IPS-20b (cell line): ENCODE data around the gene TRAPPC3.

ENCODE experiments used
- H3K27ac ChIP-seq: one replicate; pipeline ENCODE4 v1.5.1; 2013; ENCODE audit warnings: low read length
- H3K27me3 ChIP-seq: 2 replicates; pipeline ENCODE4 v1.6.1; 2013; ENCODE audit warnings: mild to moderate bottlenecking, low read length, inconsistent platforms; ENCODE audit not compliant: insufficient read depth
- H3K36me3 ChIP-seq: 2 replicates; pipeline ENCODE4 v1.6.1; 2013; ENCODE audit warnings: low read depth, mild to moderate bottlenecking, inconsistent platforms, low read length, moderate library complexity; ENCODE audit not compliant: insufficient read depth
- H3K4me1 ChIP-seq: 2 replicates; pipeline ENCODE4 v1.6.1; 2013; ENCODE audit warnings: mild to moderate bottlenecking, control low read depth, inconsistent platforms, low read length, moderate library complexity; ENCODE audit not compliant: insufficient read depth
- H3K4me3 ChIP-seq: 2 replicates; pipeline ENCODE4 v1.5.1; 2013; ENCODE audit warnings: mild to moderate bottlenecking, low read length, inconsistent platforms
- H3K9ac ChIP-seq: 2 replicates; pipeline ENCODE4 v1.6.1; 2013; ENCODE audit warnings: low read depth, mild to moderate bottlenecking, inconsistent platforms, low read length, moderate library complexity
- H3K9me3 ChIP-seq: 2 replicates; pipeline ENCODE4 v1.6.1; 2013; ENCODE audit warnings: mild to moderate bottlenecking, low read depth, low read length, inconsistent platforms; ENCODE audit not compliant: insufficient read depth

TRAPPC3 gene

DNA sequence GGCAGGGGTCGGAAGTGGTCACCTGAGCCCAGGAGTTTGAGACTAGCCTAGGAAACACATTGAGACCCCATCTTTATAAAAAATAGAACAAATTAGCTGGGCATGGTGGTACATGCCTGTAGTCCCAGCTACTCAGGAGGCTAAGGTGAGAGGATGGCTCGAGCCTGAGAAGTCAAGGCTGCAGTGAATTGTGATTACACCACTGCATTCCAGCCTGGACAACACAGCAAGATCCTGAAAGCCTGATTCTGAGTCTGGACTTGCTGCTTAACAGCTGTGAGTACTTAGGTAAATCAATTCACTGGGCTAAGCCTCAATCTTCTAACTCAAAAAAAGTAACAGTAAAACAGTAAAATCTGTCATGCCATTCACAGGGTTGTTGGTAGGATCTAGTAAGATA is 4.9 kb downstream of the TRAPPC3 start:
- Histone ChIP-seq H3K4me3 (no peak overlapping the region), H3K36me3 (peaks cover 4% of the 10 kb centered on the region; the same call in 1 of the 2 replicates), H3K9ac (no peak overlapping the region), H3K9me3 (no peaks in the 10 kb centered on the region), H3K27ac (no peak overlapping the region), H3K27me3 (no peaks in the 10 kb centered on the region), H3K4me1 (no peaks in the 10 kb centered on the region)

DNA sequence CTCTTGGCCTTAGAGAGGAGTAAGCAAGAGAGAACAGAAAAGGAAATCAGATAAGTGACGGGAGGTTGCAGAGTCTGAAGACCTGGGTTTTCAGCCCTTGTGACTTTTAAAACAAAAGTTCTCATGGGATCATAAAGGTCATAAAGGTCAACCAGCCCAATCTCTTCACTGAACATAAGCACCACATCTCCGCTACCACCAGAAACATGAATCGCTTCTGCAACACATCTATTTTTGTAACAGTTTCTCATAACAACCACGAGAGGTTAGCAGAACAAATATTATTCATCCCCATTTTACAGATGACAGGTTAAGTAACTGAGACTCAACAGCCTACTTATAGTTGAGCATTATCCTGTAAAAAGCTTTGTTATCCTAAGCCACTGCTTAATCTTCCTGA is 5.9 kb downstream of the TRAPPC3 start:
- Histone ChIP-seq H3K27me3 (no peaks in the 10 kb centered on the region), H3K9me3 (no peaks in the 10 kb centered on the region), H3K4me3 (no peak overlapping the region), H3K27ac (no peak overlapping the region), H3K4me1 (no peaks in the 10 kb centered on the region), H3K9ac (no peak overlapping the region), H3K36me3 (peaks cover 10% of the 10 kb centered on the region; the same call in 1 of the 2 replicates)

DNA sequence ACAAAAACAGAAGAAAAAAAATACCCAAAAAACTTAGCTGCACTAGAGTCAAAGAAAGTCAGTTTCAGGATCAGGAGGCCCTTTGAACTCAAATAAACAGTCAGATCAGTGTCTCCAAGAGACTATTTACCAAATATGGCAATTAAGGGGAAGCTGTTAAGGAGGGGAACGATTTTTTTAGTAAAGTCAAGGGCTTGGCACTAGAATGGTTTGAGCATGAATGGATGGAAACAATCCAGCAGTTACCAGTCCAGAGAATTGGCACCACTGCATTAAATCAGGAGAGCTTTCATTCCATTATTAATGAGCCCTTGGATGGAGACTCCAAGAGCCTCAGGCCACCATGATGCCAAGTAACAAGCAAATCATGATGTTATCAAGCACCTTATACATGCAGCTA is 7.2 kb downstream of the TRAPPC3 start:
- Histone ChIP-seq H3K4me1 (no peaks in the 10 kb centered on the region), H3K27ac (no peak overlapping the region), H3K9ac (no peak overlapping the region)

DNA sequence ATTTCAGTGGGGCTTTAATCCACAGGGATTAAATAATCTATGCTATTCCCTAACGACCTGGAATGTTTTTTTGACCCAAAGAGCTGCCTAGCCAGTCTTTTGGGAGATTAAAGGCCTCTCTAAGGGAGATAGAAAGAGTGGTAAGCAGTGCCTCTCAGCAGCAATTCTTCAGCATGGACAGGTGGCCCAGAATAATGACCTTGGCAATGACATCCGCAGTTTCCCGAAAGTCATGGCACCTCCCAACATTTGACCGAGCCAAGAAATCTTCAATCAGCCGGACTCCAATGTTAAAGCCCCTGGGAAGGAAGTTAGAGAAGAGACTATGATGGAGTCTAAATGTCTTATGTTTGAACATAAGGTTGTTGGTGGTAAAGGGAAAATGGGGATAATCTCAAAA is 9.8 kb downstream of the TRAPPC3 start:
- H3K4me1 ChIP-seq: no peaks in the 10 kb centered on the region
- no peak overlapping the region for H3K4me3 ChIP-seq
- no peaks in the 10 kb centered on the region for H3K27me3 ChIP-seq
- H3K9ac ChIP-seq: no peak overlapping the region
- H3K9me3 ChIP-seq: no peaks in the 10 kb centered on the region
- H3K36me3 ChIP-seq: peaks cover 34% of the 10 kb centered on the region
- H3K27ac ChIP-seq: no peak overlapping the region

More for the DNA sequence above, 7.2 kb downstream of the TRAPPC3 start:
- Histone ChIP-seq H3K36me3 (peaks cover 21% of the 10 kb centered on the region), H3K9me3 (no peaks in the 10 kb centered on the region), H3K27me3 (no peaks in the 10 kb centered on the region), H3K4me3 (no peak overlapping the region)

DNA sequence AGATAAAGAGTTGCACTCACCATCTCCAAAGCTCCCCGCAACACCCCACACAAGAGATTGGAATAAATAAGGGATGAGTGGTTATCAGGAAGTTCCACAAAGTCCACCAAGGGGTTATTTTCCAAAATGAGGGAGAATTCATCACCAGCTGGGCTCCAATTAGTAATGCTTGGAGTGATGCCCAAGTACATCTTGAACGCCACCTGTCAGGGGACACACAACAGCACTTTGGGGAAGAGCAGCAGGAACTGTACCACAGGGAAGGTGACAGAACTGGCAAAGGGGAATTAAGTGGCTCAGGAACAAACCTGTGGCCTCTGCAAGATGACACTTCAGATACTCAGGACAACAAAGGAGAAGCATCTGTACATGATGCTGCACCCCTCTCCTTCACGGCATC is 11.5 kb downstream of the TRAPPC3 start:
- no peaks in the 10 kb centered on the region for H3K4me1 ChIP-seq
- no peak overlapping the region for H3K27ac ChIP-seq
- H3K4me3 ChIP-seq: no peak overlapping the region
- H3K36me3 ChIP-seq: peaks cover 34% of the 10 kb centered on the region
- H3K27me3 ChIP-seq: no peaks in the 10 kb centered on the region
- H3K9me3 ChIP-seq: no peaks in the 10 kb centered on the region
- no peak overlapping the region for H3K9ac ChIP-seq

DNA sequence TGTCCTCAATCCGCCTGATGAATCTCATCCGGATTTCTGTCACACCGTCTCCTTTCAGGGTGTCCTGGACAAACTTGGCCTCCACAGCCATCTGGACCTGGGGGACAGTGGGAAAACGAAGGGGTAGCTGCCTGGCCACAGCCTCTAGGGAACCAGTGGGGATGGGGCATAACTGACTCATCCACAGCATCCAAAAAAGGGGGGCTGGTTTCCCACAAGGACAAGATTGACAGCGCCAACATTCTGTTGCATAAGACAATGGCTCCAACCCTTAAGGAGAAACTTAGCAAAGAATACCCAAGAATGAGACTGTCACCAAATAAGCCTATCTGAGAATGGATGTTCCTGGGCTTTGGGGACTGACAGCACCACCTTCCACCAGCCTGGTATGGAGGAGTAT is 12.1 kb downstream of the TRAPPC3 start:
- Histone ChIP-seq H3K9me3 (no peaks in the 10 kb centered on the region), H3K36me3 (peaks cover 34% of the 10 kb centered on the region), H3K4me1 (no peaks in the 10 kb centered on the region), H3K27me3 (no peaks in the 10 kb centered on the region), H3K4me3 (no peak overlapping the region), H3K27ac (no peak overlapping the region), H3K9ac (no peak overlapping the region)

DNA sequence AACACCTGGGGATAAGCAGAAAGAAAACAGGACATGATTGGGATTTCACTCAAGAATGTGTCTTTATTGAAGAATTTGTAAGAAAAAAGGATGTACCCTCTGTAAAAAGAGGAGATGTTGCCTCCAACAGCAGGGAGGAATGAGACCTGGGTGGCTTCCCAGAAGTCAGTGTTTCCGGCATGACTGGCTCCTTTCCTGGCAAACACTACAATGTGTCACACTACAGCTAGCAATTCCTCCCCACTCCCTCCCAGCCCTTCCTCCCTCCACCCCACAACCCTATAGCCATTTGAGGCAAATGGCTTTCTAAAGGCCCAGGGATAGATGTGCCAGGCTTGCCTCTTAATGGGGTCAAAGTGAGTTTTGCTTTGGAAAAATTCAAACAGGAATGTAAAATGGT is 12.8 kb downstream of the TRAPPC3 start:
- Histone ChIP-seq H3K4me1 (no peaks in the 10 kb centered on the region), H3K36me3 (peaks cover 34% of the 10 kb centered on the region), H3K27ac (no peak overlapping the region)

DNA sequence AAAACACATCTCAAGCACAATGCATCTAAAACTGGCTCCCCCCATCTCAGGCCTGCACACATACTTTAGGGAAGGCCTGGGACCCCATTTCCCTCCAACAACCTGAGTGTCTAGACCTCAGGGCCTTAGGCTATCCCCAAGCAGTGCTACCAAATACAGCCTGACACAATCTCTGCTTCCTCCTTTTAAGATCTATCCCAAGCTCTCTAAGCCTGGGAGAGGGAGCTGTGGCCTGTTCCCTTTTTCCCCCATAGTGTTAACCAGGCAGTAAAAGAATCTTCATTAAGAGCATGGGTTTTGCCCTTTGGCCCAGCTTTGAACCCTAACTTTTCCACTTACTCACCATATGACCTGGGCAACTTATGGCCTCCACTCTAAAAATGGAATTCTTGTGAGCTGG is 13.5 kb downstream of the TRAPPC3 start:
- Histone ChIP-seq H3K9ac (no peak overlapping the region), H3K27ac (no peak overlapping the region), H3K4me1 (no peaks in the 10 kb centered on the region)

More for the DNA sequence above, 12.8 kb downstream of the TRAPPC3 start:
- Histone ChIP-seq H3K27me3 (no peaks in the 10 kb centered on the region), H3K9me3 (no peaks in the 10 kb centered on the region), H3K9ac (no peak overlapping the region), H3K4me3 (no peak overlapping the region)

DNA sequence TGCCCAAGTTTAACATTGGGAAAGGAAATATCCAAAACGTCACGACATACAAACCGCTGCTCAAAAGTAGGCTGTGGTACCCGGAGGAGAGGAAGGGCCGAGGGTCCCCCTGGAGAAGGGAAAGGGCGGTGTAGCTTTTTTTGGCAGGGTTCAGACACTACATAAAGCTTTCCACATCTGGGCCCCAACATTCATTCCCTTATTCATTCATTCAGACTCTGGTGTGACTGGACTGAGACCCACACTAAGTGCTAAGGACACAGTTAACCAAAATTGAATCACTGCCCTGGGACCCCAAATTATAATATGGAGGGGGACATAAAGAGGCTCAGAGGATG is 14.0 kb downstream of the TRAPPC3 start:
- H3K9ac ChIP-seq: no peak overlapping the region
- H3K27me3 ChIP-seq: no peaks in the 10 kb centered on the region
- no peak overlapping the region for H3K4me3 ChIP-seq
- no peaks in the 10 kb centered on the region for H3K9me3 ChIP-seq
- H3K27ac ChIP-seq: no peak overlapping the region
- H3K4me1 ChIP-seq: no peaks in the 10 kb centered on the region
- H3K36me3 ChIP-seq: peaks cover 34% of the 10 kb centered on the region

More for the DNA sequence above, 13.5 kb downstream of the TRAPPC3 start:
- H3K36me3 ChIP-seq: peaks cover 34% of the 10 kb centered on the region
- no peak overlapping the region for H3K4me3 ChIP-seq
- H3K27me3 ChIP-seq: no peaks in the 10 kb centered on the region
- H3K9me3 ChIP-seq: no peaks in the 10 kb centered on the region

DNA sequence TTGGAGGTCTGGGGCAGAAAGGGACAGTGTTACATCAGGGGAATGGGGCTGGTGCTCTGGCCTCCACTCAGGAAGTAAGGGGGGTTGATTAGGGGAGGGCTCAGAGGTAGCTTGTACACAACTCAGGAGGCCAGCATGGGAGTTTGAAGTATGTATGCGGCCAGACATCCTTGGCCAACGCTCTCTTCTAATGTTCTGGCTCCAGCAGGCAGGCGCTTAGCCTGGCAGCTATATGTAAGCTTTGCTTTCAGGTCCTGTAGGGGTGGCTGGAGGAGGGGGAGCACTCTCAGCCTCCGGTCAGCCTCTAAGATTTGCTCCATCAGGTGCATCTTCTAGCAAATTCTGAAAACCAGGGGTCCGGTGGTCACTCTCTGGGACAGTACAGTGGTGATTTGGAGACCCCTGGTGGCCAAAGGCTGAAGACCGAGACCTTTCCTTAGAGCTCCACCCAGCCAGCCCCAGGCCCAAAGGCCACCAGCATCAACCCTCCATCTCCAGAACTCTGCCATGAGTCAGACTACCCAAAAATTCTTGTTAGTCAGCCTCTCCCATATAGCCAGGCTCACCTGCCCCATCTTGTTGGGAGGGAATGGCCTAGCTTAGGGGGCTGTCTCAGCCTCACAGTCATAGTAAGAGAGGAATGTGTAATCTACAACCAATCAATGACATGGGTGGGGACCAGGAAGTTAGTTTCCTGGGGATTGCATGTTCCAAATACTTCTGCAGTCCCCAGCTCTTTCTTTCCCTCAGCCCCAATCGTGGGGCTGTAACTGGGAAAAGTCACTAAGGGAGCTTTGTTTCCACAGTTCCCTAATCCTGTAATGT is 14.6 kb downstream of the TRAPPC3 start:
- no peaks in the 10 kb centered on the region for H3K9me3 ChIP-seq
- H3K27me3 ChIP-seq: no peaks in the 10 kb centered on the region
- H3K4me1 ChIP-seq: no peaks in the 10 kb centered on the region
- H3K36me3 ChIP-seq: peaks cover 32% of the 10 kb centered on the region
- H3K4me3 ChIP-seq: no peak overlapping the region
- no peak overlapping the region for H3K27ac ChIP-seq
- H3K9ac ChIP-seq: no peak overlapping the region

DNA sequence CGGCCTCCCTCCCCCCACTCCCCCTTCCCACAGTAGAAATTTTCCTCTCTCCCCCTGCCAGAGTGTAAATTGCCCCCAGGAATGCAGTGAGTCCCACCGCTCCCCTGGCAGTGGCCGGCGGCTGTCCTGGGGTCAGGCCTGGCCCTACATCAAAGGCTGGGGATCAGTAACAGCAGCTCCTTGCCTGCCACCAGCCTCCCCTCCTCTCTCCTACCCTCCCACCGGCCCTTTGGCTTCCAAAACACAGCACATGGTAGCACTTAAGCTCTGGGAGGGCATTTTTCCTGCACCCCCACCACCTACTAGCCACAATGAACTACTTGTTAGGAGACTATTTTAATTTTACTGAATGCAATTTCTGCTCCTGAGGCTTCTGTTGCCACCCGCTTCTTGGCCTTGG is 15.3 kb downstream of the TRAPPC3 start:
- Histone ChIP-seq H3K4me1 (no peaks in the 10 kb centered on the region), H3K9ac (no peak overlapping the region), H3K27ac (no peak overlapping the region)

DNA sequence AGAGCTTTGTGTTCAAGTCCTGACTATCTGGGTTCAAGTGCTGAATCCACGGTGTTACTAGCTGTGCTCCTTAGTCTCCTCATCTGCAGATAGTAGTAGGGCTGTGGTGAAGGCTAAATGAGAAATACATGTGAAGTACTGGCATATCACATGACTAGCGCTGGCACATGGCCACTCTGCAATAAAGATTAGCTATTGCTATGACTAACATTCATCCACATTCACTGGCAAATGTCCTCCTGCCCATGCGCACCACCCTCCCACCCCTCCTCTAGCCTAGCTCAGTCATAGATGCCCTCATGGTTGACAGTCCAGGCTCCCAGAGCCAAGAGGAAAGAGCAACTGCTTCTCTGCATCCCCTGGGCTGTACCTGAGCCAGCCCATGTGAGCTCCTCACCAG is 15.8 kb downstream of the TRAPPC3 start:
- Histone ChIP-seq H3K9ac (no peak overlapping the region), H3K27me3 (no peaks in the 10 kb centered on the region), H3K27ac (no peak overlapping the region), H3K9me3 (no peaks in the 10 kb centered on the region), H3K36me3 (peaks cover 24% of the 10 kb centered on the region), H3K4me1 (no peaks in the 10 kb centered on the region), H3K4me3 (no peak overlapping the region)

More for the DNA sequence above, 15.3 kb downstream of the TRAPPC3 start:
- no peak overlapping the region for H3K4me3 ChIP-seq
- no peaks in the 10 kb centered on the region for H3K27me3 ChIP-seq
- H3K36me3 ChIP-seq: peaks cover 27% of the 10 kb centered on the region
- no peaks in the 10 kb centered on the region for H3K9me3 ChIP-seq
